ENCODE measurements around the gene RAB38.

The RAB38 gene

GRCh38 chr11:88174709-88175568 is at the start of gene RAB38:
Gene RAB38, minus strand, starts transcription at chr11:88175443. Its CDS starts 59 bp downstream, at chr11:88175384.
- DNase-seq, result peak; percentile 82

DNA sequence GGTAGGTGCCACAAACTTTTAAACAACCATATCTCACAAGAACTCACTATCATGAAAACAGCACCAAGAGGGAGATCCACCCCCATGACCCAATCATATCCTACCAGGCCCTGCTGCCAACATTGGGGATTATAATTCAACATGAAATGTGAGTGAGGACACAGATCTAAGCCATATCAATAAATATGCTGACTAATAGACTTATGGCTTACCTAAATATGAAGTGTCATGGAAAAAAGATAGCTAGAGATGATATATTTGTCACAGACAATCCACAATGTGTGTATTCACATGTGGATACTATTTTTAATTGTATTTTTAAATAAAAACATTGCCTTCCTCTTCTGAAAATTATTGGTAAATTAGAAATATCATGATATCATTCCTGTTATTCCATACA is 38.2 kb upstream of the RAB38 start:
- DNase-seq, result no peak

- no peak for DNase-seq
These were observed 37.1 kb upstream of the RAB38 start for GRCh38 chr11:88212300-88212699.

DNA sequence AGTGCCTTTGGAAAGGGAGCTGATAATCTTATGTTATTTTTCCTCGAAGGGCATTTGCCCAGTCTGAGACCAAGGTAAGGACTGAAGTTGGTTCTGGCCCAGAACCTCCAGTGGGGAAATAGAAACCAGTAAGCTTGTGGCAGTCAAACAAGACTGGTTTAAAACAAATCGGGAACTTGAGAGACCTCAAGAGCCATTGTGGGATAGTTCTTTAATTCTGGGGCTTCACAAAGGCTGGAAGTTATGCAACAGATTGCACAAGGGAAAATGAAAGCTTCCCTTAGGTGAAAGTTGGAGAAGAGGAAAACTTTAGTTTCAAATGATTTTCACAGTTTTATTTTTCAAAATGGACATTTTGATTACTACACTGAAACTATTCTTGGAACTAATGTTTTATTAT is 33.5 kb upstream of the RAB38 start:
- DNase-seq, result no peak

DNA sequence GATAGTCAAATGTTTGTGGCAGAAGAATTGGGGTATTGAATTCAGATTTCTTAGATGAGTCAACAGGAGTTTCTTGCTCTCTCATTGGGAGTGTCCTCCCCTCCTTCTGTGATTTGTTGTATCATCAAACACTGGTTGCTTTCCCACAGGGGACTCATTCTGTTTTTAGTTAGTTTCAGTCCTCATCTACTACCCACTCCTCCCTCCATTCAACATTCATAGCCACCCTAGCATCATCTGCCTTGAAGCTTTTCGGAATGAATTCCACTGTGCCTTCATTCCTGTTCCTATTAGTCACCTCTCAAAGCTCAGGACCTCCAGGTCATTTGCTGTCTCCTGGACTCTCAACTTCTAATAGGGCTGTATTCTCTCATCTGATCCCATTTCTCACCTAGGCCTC is 31.5 kb upstream of the RAB38 start:
- DNase-seq, result no peak

DNA sequence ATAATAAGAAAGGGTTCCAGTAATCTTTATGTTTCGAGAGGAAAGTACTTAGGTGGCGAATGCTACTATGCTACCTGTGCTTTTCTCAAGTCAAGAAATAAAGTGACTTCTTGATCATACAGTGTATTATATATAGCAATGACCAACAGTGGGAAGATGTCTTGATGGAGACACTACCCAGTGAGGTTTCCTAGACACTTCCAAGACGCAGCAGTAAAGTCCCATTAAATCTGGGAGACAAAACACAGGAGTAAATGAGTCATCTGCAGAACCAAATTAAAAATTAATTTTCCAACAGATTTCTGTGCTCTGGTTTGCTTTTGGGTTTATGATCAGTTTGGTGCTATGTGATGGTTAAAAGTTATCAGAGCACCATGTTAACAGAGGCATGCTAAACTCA is 29.1 kb upstream of the RAB38 start:
- no peak for DNase-seq

DNA sequence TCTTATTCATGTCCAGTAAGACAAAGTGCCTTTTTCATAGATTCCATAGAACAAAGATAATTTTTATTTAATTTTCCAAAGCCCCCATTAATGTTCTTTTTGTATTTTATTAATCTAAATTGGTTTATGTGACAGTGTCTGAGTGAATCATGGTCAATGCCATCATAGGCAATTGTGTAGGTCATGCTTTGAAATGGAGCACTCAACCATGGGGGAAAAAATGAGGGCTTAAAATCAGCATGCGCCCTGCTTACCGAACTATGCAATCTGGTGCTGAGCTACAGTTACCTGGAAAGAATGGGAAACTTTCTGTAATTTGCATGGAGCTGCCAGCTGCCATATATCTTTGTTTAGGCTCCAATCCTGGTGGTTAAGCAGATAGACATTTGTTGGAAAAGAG is 28.4 kb upstream of the RAB38 start:
- DNase-seq, result peak; percentile 74

DNA sequence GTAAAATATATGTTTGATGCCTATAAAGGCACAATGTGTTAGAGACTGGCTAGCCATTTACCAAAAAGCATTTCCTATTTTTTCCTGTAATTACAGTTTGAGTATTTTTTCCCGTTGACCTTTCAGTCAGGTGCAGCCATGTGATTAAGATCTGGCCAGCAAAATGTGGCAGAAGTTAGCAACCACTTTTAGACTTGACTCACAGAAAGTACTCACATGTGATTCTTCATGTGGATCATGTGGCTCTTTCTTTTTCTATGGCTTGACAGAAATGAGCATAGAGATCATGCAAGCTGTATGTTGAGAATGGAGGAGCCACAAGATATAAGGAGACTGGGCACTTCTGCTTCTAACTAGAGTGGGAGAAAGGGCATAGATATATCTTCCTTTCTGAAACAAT is 27.3 kb upstream of the RAB38 start:
- no peak for DNase-seq

DNA sequence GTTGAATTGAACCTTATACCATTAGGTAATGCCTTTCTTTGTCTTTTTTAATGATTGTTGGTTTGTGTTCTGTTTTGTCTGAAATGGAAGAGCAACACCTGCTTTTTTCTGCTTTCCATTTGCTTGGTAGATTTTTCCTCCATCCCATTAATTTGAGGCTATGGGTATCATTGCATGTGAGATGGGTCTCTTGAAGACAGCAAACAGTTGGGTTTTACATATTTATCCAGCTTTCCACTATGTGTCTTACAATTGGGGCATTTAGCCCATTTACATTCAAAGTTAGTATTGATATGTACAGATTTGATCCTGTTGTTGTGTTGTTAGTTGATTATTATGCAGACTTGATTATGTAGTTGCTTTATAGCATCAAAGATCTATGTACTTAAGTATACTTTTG is 21.1 kb upstream of the RAB38 start:
- no peak for DNase-seq

DNA sequence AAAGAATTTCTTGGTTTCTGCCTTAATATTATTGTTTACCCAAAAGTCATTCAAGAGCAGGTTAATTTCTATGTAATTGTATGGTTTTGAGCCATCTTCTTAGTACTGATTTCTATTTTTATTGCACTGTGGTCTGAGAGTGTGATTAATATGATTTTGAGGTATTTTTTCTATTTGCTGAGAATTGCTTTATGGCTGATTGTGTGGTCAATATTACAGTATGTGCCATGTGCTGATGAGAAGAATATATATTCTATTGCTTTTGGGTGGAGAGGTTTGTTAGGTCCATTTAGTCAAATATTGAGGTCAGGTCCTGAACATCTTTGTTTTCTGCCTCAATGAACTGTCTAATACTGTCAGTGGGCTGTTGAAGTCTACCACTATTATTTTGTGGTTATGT is 20.7 kb upstream of the RAB38 start:
- no peak for DNase-seq

GRCh38 chr11:88194990-88195389 is 19.7 kb upstream of the RAB38 start:
- DNase-seq, result no peak

DNA sequence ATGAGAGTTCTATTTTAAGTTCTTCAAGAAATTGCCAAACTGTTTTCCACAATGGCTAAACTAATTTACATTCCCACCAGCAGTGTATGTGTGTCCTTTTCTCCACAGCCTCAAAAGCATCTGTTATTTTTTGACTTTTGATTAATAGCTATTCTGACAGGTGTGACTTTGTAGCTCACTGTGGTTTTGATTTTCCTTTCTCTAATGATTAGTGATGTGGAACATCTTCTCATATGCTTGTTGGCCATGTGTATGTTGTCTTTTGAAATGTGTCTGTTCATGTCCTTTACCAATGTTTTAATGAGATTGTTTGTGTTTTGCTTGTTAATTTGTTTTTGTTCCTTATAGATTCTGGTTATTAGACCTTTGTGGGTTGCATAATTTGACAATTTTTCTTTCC is 18.0 kb upstream of the RAB38 start:
- DNase-seq, result no peak

DNA sequence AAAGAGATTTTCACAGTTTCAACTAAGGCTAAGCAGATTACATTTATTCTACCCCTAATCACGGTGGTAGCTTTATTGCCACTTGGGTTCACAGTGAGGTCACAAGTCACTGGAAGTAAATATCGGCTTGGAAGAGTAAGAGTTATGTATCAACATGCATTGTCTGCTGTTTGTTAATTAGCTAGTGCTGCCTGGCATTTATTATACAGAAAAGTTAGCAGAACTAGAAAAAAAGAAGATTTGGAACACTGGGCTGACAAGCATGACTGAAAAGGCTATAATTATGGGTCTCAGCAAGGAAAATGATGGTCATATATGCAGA is 13.7 kb upstream of the RAB38 start:
- DNase-seq, result peak; percentile 25

DNA sequence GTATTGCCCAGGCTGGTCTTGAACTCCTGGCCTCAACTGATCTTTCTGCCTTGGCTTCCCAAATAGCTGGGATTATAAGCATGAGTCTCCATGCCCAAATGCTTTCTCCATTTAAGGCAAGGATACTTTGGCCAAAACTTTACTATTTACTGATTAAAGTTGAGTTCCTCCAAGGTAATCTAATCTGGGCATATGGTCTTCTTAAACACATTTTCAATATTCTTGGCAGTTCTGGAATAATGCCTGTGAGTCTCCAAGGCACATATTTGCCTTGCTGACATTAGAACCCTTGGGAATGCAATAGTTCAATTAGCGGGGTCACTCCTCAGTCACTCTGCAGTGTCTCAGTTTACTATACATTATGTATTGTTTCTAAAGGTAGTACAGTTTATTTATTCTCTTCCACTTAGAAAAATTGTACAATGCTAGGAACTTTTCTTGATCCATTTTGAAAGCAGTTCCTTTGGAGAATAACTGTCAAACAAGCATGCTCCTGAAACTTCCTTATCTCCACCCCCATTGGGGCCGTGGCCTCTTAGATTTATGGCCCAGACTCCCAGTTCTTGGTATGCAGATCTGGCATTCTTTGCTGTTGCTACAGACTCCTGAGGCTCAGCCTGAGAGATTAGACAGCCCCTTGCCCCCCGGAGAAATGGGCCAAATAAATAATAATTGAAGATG is 13.1 kb upstream of the RAB38 start:
- DNase-seq, result no peak

DNA sequence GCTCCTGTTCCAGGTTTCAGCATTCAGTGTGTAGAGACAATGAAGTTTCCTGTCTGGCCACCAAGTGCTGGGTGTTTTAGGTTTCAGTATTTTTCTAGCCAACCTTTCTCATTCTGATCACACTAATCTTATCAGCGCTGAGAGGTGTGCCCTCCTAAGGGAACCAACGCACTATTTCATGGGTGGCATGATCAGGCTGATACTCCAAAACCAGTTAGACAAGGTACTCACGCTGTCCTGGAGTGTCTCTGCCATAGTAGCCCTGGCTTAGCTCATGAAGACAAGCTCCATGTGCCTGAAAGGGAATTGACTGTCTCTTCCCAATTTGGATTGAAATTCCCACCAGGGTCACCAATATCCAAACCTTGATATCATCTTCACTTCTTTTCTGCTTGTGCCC is 8.0 kb upstream of the RAB38 start:
- DNase-seq, result no peak

GRCh38 chr11:88181776-88182175 is 6.5 kb upstream of the RAB38 start:
- DNase-seq, result no peak

GRCh38 chr11:88179971-88180629 is 4.9 kb upstream of the RAB38 start:
- no peak for DNase-seq

- no peak for DNase-seq
These were observed 3.9 kb upstream of the RAB38 start for GRCh38 chr11:88179141-88179540.

- DNase-seq, result no peak
These were observed 2.9 kb upstream of the RAB38 start for GRCh38 chr11:88178191-88178590.

- peak; percentile 58 for DNase-seq
These were observed 379 bp upstream of the RAB38 start for GRCh38 chr11:88175569-88176075.

DNA sequence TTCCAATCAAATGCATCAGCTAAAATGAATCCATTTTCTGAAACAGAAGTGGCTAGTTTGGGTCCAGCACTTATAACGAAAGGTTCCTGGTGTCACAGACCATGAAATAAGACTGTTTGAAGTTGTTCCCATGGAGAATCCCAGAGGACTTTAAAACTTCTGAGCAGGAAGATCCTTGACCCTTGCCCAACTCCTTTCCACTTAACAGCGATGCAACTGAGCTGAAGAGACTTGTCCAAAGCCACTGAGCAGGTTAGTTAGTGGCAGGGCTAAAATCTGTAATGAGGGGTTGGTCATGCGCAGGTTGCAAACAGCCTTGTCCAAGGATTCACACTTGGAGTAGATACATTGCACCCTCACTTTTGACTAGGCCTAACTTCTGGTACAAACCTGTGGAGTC is 1.3 kb downstream of the RAB38 start:
- DNase-seq, result no peak

DNA sequence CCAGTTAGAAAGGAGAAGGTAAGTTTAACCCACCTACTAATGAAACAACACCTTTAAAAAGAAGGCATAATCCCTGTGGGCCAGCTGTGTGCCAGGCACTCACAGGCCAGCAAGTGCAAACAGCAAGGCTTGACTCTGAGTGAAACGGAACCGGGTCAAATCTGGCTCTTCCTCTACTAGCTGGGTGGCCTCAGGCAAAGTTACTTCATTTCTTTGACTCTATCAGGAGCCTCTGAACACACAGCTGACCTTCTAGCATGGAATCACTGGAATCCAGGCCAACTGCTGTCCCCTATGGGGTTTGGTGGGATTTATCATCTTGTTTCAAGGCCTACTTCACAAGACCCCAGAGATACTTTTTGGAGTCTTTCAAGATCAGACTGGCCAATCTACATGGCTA is 3.3 kb downstream of the RAB38 start:
- DNase-seq, result no peak

DNA sequence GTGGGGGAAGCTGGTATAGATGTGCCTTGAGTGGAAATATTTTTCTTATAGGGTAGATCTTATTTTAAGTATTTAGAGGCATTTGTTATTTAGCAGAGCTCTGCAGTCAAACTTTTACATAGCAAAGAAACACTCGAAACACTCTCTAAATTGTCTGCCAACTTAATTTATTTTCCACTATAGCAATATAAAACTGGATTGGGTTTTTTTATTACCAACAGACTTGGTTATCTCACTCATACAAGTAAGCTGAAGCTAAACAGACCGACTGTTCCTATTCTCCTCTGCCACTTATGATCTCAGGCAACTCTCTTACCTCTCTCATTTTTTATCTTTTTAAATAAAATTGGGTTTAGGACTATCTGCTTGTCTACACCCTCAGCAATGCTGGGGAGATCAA is 4.6 kb downstream of the RAB38 start:
- DNase-seq, result no peak

DNA sequence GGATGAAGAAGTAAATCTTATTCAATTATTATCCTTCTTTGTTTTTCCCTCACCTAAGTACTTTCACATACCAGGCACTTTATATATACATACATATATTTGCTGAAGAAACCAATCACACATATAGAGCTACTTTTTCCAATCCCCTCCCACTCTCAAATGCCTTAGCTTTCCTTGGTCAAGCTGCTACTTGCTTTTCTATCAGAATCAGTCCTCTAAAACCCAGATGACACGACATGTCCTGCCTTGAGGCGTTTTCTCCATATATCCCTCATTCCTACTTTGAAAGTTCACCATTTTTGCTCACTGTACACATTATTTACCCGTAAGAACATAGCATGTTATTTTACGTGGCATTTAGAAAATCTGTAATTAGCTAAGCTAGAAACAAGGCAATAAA is 5.4 kb downstream of the RAB38 start:
- no peak for DNase-seq
